GM23248 (cell line): ENCODE data around the gene FGD5.

Experiments
- EZH2 ChIP-seq: fragments of 200-600 bp; sonication (generic); IDR thresholded peaks from 2 replicates; pipeline ENCODE4 v1.6.1; 2018; ENCODE audit warnings: antibody characterized with exemption, mild to moderate bottlenecking; ENCODE audit not compliant: insufficient read depth, poor library complexity, severe bottlenecking
- EZH2phosphoT487 ChIP-seq: fragments of 200-600 bp; sonication (generic); IDR thresholded peaks from 2 replicates; pipeline ENCODE4 v1.6.1; 2018; ENCODE audit warnings: antibody characterized with exemption, moderate library complexity, mild to moderate bottlenecking, low read depth; ENCODE audit not compliant: insufficient read depth

DNA sequence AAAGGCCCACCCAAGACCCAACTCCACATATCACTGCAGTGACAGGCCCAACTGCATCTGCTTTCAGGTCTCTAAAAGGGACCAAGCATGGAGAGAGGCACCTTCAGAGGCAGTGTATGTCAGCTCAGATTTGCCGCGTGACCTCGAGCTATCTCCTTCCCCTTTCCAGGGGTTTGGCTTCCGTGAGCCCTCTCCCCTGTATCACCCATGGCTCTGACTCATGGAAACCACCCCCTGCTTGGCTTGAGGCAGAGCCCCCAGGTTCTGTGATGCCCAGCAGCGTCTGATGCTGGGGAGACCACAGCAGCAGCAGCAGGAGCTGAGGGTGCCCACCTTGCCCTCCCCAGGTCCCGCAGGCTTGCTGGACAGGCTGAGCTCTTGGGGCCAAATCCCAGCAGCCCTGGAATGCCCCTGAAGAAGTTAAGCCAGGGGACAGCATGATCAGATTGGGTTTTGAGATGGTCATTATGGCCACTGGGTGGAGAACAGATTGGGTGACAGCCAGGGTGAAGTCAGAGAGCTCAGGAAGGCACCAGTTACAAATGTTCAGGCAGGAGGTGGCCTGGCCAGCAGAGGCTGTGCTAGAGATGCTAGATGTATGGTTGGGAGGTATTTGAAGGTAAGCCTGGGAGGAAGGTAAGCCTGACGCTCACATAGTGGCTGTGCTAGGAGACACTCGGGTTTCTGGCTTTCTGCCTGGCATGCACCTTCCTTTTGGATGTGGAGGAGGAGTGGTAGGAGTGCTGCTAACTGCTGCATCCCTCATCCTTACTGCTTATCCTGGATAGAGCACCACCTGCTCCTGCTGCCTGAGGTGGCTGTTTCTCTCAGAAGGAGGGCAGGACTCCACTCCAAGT, 42.9 kb downstream of the FGD5 start:
- TF ChIP-seq EZH2, result no peak
- TF ChIP-seq EZH2phosphoT487, result no peak
